Left ventricle myocardium inferior (tissue), 1 donor: ENCODE data around the gene SLC23A2. TPM values are rescaled to one million over a fixed set of nuclear protein-coding genes. Genes with fewer than 3 reads are reported as not detected.

Source experiments
- DNase-seq: peaks from one replicate; pipeline ENCODE4 v3.0.0-alpha.2; 2020
- H3K27ac ChIP-seq: fragments of 200-600 bp; replicated peaks from 2 replicates; pipeline ENCODE4 v1.8.0; 2021
- H3K27me3 ChIP-seq: fragments of 200-600 bp; 2 replicates; pipeline ENCODE4 v1.8.0; 2021; ENCODE audit warnings: low read depth
- H3K36me3 ChIP-seq: fragments of 200-600 bp; 2 replicates; pipeline ENCODE4 v1.8.0; 2021
- H3K4me1 ChIP-seq: fragments of 200-600 bp; 2 replicates; pipeline ENCODE4 v1.8.0; 2021
- H3K4me3 ChIP-seq: fragments of 200-600 bp; 2 replicates; pipeline ENCODE4 v1.8.0; 2021; ENCODE audit warnings: mild to moderate bottlenecking, moderate library complexity
- H3K9me3 ChIP-seq: fragments of 200-600 bp; replicated peaks from 2 replicates; pipeline ENCODE4 v1.8.0; 2021
- CTCF ChIP-seq: fragments of 200-600 bp; IDR thresholded peaks from 2 replicates; pipeline ENCODE4 v1.8.0; 2021; ENCODE audit warnings: antibody characterized with exemption, mild to moderate bottlenecking, borderline replicate concordance
- intact Hi-C: fragments of 100-400 bp; cut with micrococcal nuclease; formaldehyde crosslinking; loops from one replicate; pipeline ENCODE4 v1.11.0; 2022
- total RNA-seq: library from RNA; stranded (reverse); fragmentation: NEBNext Ultra II Directional; extraction: Animal tissue kit (Norgen Biotek cat#: 25700); gene quantifications from one replicate; pipeline ENCODE4 v1.2.1, GENCODE V29; 2021
- donor health status: DM: no; HTN: yes; CAD: no; lungs with severe emphysema.

The SLC23A2 gene
- total RNA-seq, 1 donor from 2014 or later: 6.3 TPM

- Histone ChIP-seq H3K36me3 (peaks cover 21% of the 10 kb centered on the region), H3K27ac (no peak overlapping the region), H3K4me3 (no peak overlapping the region), H3K27me3 (no peaks in the 10 kb centered on the region), H3K9me3 (no peaks in the 10 kb centered on the region), H3K4me1 (peaks cover 23% of the 10 kb centered on the region)
- no peak for DNase-seq
- TF ChIP-seq CTCF: no peak
- intact Hi-C loops: no loop called here
Observed at GRCh38 chr20:4896119-4896702, 105.1 kb downstream of the SLC23A2 start.

- H3K4me1 ChIP-seq: peaks cover 23% of the 10 kb centered on the region
- no peak overlapping the region for H3K27ac ChIP-seq
- no peak for TF ChIP-seq CTCF
- H3K36me3 ChIP-seq: peaks cover 16% of the 10 kb centered on the region
- DNase-seq: no peak
- H3K9me3 ChIP-seq: no peaks in the 10 kb centered on the region
- intact Hi-C loops: no loop called here
- no peaks in the 10 kb centered on the region for H3K27me3 ChIP-seq
- no peak overlapping the region for H3K4me3 ChIP-seq
Observed at GRCh38 chr20:4894981-4895381, 106.3 kb downstream of the SLC23A2 start.

- Histone ChIP-seq H3K36me3 (peaks cover 16% of the 10 kb centered on the region), H3K9me3 (no peaks in the 10 kb centered on the region), H3K4me3 (no peak overlapping the region), H3K27me3 (no peaks in the 10 kb centered on the region), H3K4me1 (peaks cover 23% of the 10 kb centered on the region), H3K27ac (no peak overlapping the region)
- no peak for TF ChIP-seq CTCF
- intact Hi-C loops: no loop called here
- DNase-seq: no peak
Observed at GRCh38 chr20:4894409-4894808, 106.9 kb downstream of the SLC23A2 start.

- Histone ChIP-seq H3K4me3 (no peak overlapping the region), H3K27me3 (no peaks in the 10 kb centered on the region), H3K36me3 (peaks cover 16% of the 10 kb centered on the region), H3K9me3 (no peaks in the 10 kb centered on the region), H3K4me1 (peaks cover 18% of the 10 kb centered on the region), H3K27ac (no peak overlapping the region)
- no peak for DNase-seq
- intact Hi-C loops: no loop called here
- TF ChIP-seq CTCF: no peak
Observed at GRCh38 chr20:4893709-4894108, 107.6 kb downstream of the SLC23A2 start.

- intact Hi-C loops: no loop called here
- no peak overlapping the region for H3K4me3 ChIP-seq
Observed at GRCh38 chr20:4891997-4892396, 109.3 kb downstream of the SLC23A2 start.

More at GRCh38 chr20:4891997-4892396, 109.3 kb downstream of the SLC23A2 start:
- peaks cover 16% of the 10 kb centered on the region for H3K36me3 ChIP-seq
- H3K27me3 ChIP-seq: no peaks in the 10 kb centered on the region
- no peak overlapping the region for H3K27ac ChIP-seq
- DNase-seq: no peak
- no peak for TF ChIP-seq CTCF
- H3K4me1 ChIP-seq: peaks cover 11% of the 10 kb centered on the region
- no peaks in the 10 kb centered on the region for H3K9me3 ChIP-seq
